GM23248 (cell line): Measurements from ENCODE around the gene LAG3.

Source experiments
- EZH2 ChIP-seq: fragments of 200-600 bp; sonication (generic); IDR thresholded peaks from 2 replicates; pipeline ENCODE4 v1.6.1; 2018; ENCODE audit warnings: antibody characterized with exemption, mild to moderate bottlenecking; ENCODE audit not compliant: insufficient read depth, poor library complexity, severe bottlenecking
- EZH2phosphoT487 ChIP-seq: fragments of 200-600 bp; sonication (generic); IDR thresholded peaks from 2 replicates; pipeline ENCODE4 v1.6.1; 2018; ENCODE audit warnings: antibody characterized with exemption, moderate library complexity, mild to moderate bottlenecking, low read depth; ENCODE audit not compliant: insufficient read depth

DNA sequence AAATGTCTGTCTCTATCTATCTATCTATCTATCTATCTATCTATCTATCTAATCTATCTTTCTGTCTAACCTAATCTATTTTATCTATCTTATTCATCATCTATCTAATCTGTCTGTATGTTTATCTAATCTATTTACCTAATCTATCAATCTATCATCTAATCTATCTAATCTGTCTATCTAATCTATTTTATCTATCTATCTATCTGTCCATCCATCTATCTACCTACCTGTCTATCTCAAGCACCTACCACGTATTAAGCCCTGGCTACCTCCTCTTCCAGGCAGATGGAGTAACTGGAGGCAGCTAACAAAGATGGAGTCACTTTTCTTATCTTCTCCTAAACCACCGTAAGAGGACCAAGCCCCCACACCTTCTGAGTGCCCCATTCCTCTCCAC lies 22.8 kb downstream of the LAG3 start:
- TF ChIP-seq EZH2phosphoT487 (no peak), EZH2 (no peak)
